Measurements from ENCODE around the gene ZBTB4. TPM values are rescaled to one million over a fixed set of nuclear protein-coding genes. Genes with fewer than 3 reads are reported as not detected.

The ZBTB4 gene
- total RNA-seq, 6 experiments from 2014 or later: 62.7 to 75.9 (median 68.6) TPM

- Mint-ChIP-seq H3K4me1 (ENCODE audit: low read depth) (peaks cover 6% of the 10 kb centered on the region; the same call in 1 of the 2 replicates), H3K4me3 (no peak within 1 kb of the TSS), H3K27ac (no peak within 1 kb of the TSS), H3K27me3 (ENCODE audit: insufficient read depth) (no peaks in the 10 kb centered on the region; the same call in none of the 2 replicates), H3K36me3 (ENCODE audit: low read depth) (no peaks in the 10 kb centered on the region), H3K9me3 (no peaks in the 10 kb centered on the region)
- TF ChIP-seq, protein P1, sequence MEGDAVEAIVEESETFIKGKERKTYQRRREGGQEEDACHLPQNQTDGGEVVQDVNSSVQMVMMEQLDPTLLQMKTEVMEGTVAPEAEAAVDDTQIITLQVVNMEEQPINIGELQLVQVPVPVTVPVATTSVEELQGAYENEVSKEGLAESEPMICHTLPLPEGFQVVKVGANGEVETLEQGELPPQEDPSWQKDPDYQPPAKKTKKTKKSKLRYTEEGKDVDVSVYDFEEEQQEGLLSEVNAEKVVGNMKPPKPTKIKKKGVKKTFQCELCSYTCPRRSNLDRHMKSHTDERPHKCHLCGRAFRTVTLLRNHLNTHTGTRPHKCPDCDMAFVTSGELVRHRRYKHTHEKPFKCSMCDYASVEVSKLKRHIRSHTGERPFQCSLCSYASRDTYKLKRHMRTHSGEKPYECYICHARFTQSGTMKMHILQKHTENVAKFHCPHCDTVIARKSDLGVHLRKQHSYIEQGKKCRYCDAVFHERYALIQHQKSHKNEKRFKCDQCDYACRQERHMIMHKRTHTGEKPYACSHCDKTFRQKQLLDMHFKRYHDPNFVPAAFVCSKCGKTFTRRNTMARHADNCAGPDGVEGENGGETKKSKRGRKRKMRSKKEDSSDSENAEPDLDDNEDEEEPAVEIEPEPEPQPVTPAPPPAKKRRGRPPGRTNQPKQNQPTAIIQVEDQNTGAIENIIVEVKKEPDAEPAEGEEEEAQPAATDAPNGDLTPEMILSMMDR (IDR thresholded peaks at IDR 0.05): no peak
- DNase-seq: no peak
These were observed 50.9 kb downstream of the ZBTB4 start, which contains the start of gene SPEM3 for GRCh38 chr17:7428557-7428956. SPEM3 (plus strand) TSS chr17:7428857; CDS start chr17:7428903, 46 bp downstream.

GRCh38 chr17:7427549-7427948 lies 51.9 kb downstream of the ZBTB4 start:
- Mint-ChIP-seq H3K27ac (no peak overlapping the region), H3K27me3 (ENCODE audit: insufficient read depth) (no peaks in the 10 kb centered on the region; the same call in none of the 2 replicates), H3K36me3 (ENCODE audit: low read depth) (no peaks in the 10 kb centered on the region), H3K4me3 (no peak overlapping the region), H3K9me3 (no peaks in the 10 kb centered on the region), H3K4me1 (ENCODE audit: low read depth) (peaks cover 6% of the 10 kb centered on the region; the same call in 1 of the 2 replicates)
- TF ChIP-seq, protein P1 (IDR thresholded peaks at IDR 0.05): no peak
- no peak for DNase-seq

DNA sequence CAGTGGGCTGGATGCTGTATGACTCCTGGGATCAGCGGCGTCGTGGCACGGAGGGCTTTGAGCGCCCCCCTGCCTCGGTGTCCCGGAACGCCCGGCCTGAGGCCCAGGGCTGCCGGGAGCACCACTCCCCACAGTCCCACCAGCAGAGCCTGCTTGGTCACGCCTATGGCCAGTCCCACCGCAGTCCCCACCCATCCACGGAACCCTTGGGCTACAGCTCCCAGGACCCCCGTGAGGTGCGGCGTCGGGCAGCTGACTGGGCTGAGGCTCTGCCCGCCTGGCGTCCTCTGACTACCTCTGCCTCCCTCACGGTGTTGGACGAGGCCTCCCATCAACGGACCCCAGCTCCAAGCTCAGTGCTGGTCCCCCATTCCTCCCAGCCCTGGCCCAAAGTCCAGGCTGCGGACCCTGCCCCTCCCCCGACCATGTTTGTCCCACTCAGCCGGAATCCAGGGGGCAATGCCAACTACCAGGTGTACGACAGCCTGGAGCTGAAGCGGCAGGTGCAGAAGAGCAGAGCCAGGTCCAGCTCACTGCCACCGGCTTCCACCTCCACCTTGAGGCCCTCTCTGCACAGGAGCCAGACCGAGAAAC lies 52.4 kb downstream of the ZBTB4 start:
- Mint-ChIP-seq H3K36me3 (ENCODE audit: low read depth) (no peaks in the 10 kb centered on the region), H3K4me3 (no peak overlapping the region), H3K9me3 (no peaks in the 10 kb centered on the region), H3K4me1 (ENCODE audit: low read depth) (peaks cover 6% of the 10 kb centered on the region; the same call in 1 of the 2 replicates), H3K27ac (no peak overlapping the region), H3K27me3 (ENCODE audit: insufficient read depth) (peaks cover 1% of the 10 kb centered on the region)
- DNase-seq: no peak
- TF ChIP-seq, protein P1 (IDR thresholded peaks at IDR 0.05): no peak

GRCh38 chr17:7426203-7426863 lies 53.1 kb downstream of the ZBTB4 start:
- Mint-ChIP-seq H3K27me3 (ENCODE audit: insufficient read depth) (peaks cover 1% of the 10 kb centered on the region), H3K27ac (no peak overlapping the region), H3K4me1 (ENCODE audit: low read depth) (peaks cover 3% of the 10 kb centered on the region; the same call in 1 of the 2 replicates), H3K36me3 (ENCODE audit: low read depth) (no peaks in the 10 kb centered on the region), H3K9me3 (no peaks in the 10 kb centered on the region), H3K4me3 (no peak overlapping the region)
- TF ChIP-seq, protein P1 (IDR thresholded peaks at IDR 0.05): no peak
- no peak for DNase-seq

DNA sequence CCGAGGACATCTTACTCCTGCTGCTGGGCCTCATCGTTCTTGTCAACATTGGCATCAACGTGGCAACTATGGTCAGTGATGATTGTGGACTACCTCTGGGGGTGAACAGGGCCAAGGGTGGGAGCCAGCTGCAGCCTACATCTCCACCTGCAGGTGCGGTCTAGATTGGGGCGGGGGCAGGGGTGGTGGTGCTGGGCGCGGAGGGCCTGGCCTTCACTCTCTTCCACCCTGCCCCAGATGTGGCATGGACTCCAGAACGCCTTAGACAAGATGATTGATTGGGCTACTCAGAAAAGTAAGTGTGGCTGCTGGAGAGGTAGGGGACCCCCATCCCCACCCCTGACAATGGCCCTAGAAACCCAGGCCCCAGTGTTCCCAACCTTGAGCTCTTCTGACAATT lies 53.7 kb downstream of the ZBTB4 start:
- no peak for DNase-seq
- H3K9me3 Mint-ChIP-seq: no peaks in the 10 kb centered on the region
- no peaks in the 10 kb centered on the region for H3K36me3 Mint-ChIP-seq (ENCODE audit: low read depth)
- no peaks in the 10 kb centered on the region for H3K4me1 Mint-ChIP-seq (ENCODE audit: low read depth)
- TF ChIP-seq, protein P1 (IDR thresholded peaks at IDR 0.05): no peak
- no peak overlapping the region for H3K27ac Mint-ChIP-seq
- peaks cover 1% of the 10 kb centered on the region for H3K27me3 Mint-ChIP-seq (ENCODE audit: insufficient read depth)
- no peak overlapping the region for H3K4me3 Mint-ChIP-seq

Measured in HFFc6 (cell line).